WTC11 (cell line): ENCODE data around the gene SON. TPM values are rescaled to one million over a fixed set of nuclear protein-coding genes. Genes with fewer than 3 reads are reported as not detected.

Experiments
- ATAC-seq: fragments of 200-7000 bp; cut with Tn5 transposase; 2 replicates; pipeline ENCODE4 v1.10.0; 2021; ENCODE audit warnings: mild to moderate bottlenecking, moderate library complexity
- CTCF ChIA-PET: fragments of 300-600 bp; sonication (Branson Sonifier 250); formaldehyde crosslinking; loops from one replicate; lab custom pipeline; 2021; ENCODE audit warnings: antibody characterized with exemption; lab: Charles Lee
- POLR2A ChIA-PET: fragments of 350-600 bp; sonication (Branson Sonifier 250); formaldehyde crosslinking; loops from one replicate; lab custom pipeline; 2021; ENCODE audit warnings: antibody characterized with exemption; lab: Charles Lee
- DNase-seq: peaks from one replicate; pipeline ENCODE4 v3.0.0; 2021; ENCODE audit warnings: low spot score
- H3K27ac Mint-ChIP-seq: 2 replicates; pipeline ENCODE4 v1.8.0; 2021; ENCODE audit warnings: mixed read lengths
- H3K27me3 Mint-ChIP-seq: 2 replicates; pipeline ENCODE4 v1.8.0; 2021; ENCODE audit warnings: low read depth, mild to moderate bottlenecking, moderate library complexity, mixed read lengths
- H3K36me3 Mint-ChIP-seq: 2 replicates; pipeline ENCODE4 v1.8.0; 2021; ENCODE audit warnings: mixed read lengths
- H3K4me1 Mint-ChIP-seq: 2 replicates; pipeline ENCODE4 v1.8.0; 2022; ENCODE audit warnings: mixed read lengths
- H3K4me3 Mint-ChIP-seq: 2 replicates; pipeline ENCODE4 v1.8.0; 2021; ENCODE audit warnings: mild to moderate bottlenecking, moderate library complexity, mixed read lengths
- H3K9me3 Mint-ChIP-seq: 2 replicates; pipeline ENCODE4 v1.8.0; 2021; ENCODE audit warnings: mixed read lengths
- AFF4 ChIP-seq: sonication (generic); formaldehyde crosslinking; IDR thresholded peaks from 2 replicates; pipeline ENCODE4 v1.8.1; 2023; ENCODE audit warnings: mild to moderate bottlenecking, missing genetic modification reagents, borderline replicate concordance
- ELF4 ChIP-seq: sonication (generic); formaldehyde crosslinking; IDR thresholded peaks from 2 replicates; pipeline ENCODE4 v1.8.1; 2022; ENCODE audit warnings: low read depth, mild to moderate bottlenecking, moderate library complexity, missing genetic modification reagents
- ERG ChIP-seq: fragments of 250-450 bp; sonication (Bioruptor Pico); IDR thresholded peaks from 2 replicates; pipeline ENCODE4 v1.8.0; 2021; ENCODE audit warnings: mild to moderate bottlenecking
- ETV6 ChIP-seq: sonication (generic); formaldehyde crosslinking; IDR thresholded peaks from 2 replicates; pipeline ENCODE4 v1.8.1; 2022; ENCODE audit warnings: mild to moderate bottlenecking, missing genetic modification reagents
- FOXP1 ChIP-seq: sonication (generic); formaldehyde crosslinking; IDR thresholded peaks from 2 replicates; pipeline ENCODE4 v1.8.0; 2022; ENCODE audit warnings: missing genetic modification reagents, mild to moderate bottlenecking, moderate library complexity, borderline replicate concordance
- IRF1 ChIP-seq: sonication (generic); formaldehyde crosslinking; IDR thresholded peaks from 2 replicates; pipeline ENCODE4 v1.8.0; 2023; ENCODE audit warnings: missing genetic modification reagents
- IRF2 ChIP-seq: sonication (generic); formaldehyde crosslinking; IDR thresholded peaks from 2 replicates; pipeline ENCODE4 v1.8.0; 2022; ENCODE audit warnings: low read depth, missing genetic modification reagents, borderline replicate concordance
- MLX ChIP-seq: sonication (generic); formaldehyde crosslinking; IDR thresholded peaks from 2 replicates; pipeline ENCODE4 v1.8.1; 2023; ENCODE audit warnings: mild to moderate bottlenecking, missing genetic modification reagents, moderate library complexity
- NR1H2 ChIP-seq: sonication (generic); formaldehyde crosslinking; IDR thresholded peaks from 2 replicates; pipeline ENCODE4 v1.9.0; 2021; ENCODE audit warnings: mild to moderate bottlenecking, moderate library complexity, missing genetic modification reagents
- SP1 ChIP-seq: sonication (generic); formaldehyde crosslinking; conservative IDR thresholded peaks from 2 replicates; pipeline ENCODE4 v1.8.1; 2022; ENCODE audit warnings: missing genetic modification reagents
- TCF7 ChIP-seq: sonication (generic); formaldehyde crosslinking; IDR thresholded peaks from 2 replicates; pipeline ENCODE4 v1.8.0; 2022; ENCODE audit warnings: mild to moderate bottlenecking, low read depth, missing genetic modification reagents, moderate library complexity
- ZNF396 ChIP-seq: fragments of 250-450 bp; sonication (Bioruptor Pico); IDR thresholded peaks from 2 replicates; pipeline ENCODE4 v1.8.0; 2021; ENCODE audit warnings: mild to moderate bottlenecking, moderate library complexity, borderline replicate concordance
- ZNF416 ChIP-seq: fragments of 250-450 bp; sonication (Bioruptor Pico); IDR thresholded peaks from 2 replicates; pipeline ENCODE4 v1.9.0; 2021; ENCODE audit warnings: mild to moderate bottlenecking, inconsistent platforms
- ZNF423 ChIP-seq: fragments of 250-450 bp; sonication (Bioruptor Pico); IDR thresholded peaks from 2 replicates; pipeline ENCODE4 v2.1.2; 2022; ENCODE audit warnings: mild to moderate bottlenecking, moderate library complexity
- ZNF425 ChIP-seq: fragments of 250-450 bp; sonication (Bioruptor Pico); conservative IDR thresholded peaks from 2 replicates; pipeline ENCODE4 v1.9.0; 2021; ENCODE audit warnings: mild to moderate bottlenecking
- ZNF671 ChIP-seq: fragments of 250-450 bp; sonication (Bioruptor Pico); IDR thresholded peaks from 2 replicates; pipeline ENCODE4 v1.8.0; 2021; ENCODE audit warnings: mild to moderate bottlenecking
- total RNA-seq: library from RNA; stranded (reverse); gene quantifications from 3 replicates; pipeline ENCODE4 v1.2.3, GENCODE V29; 2021

The SON gene
- total RNA-seq, 1 experiment from 2014 or later: 309 TPM

GRCh38 chr21:33542640-33543504 lies at the start of gene SON (continued):
- TF ChIP-seq ERG (no peak), SP1 (CRISPR knock-in tag) (peak; percentile 60; the same call in 1 of the 2 replicates), MLX (no peak)
- TF ChIP-seq, all 79 proteins: peak for 11

GRCh38 chr21:33493756-33494155 lies 49.1 kb upstream of the SON start:
- no peak for TF ChIP-seq ZNF416 (CRISPR knock-in tag)
- TF ChIP-seq IRF1 (CRISPR knock-in tag): no peak
- no peak for TF ChIP-seq ETV6
- TF ChIP-seq ELF4: no peak
- no peak for TF ChIP-seq ZNF396 (CRISPR knock-in tag)
- no peak for DNase-seq
- H3K9me3 Mint-ChIP-seq: no peaks in the 10 kb centered on the region
- peaks cover 24% of the 10 kb centered on the region for H3K4me1 Mint-ChIP-seq
- peaks cover 3% of the 10 kb centered on the region; the same call in 1 of the 2 replicates for H3K27me3 Mint-ChIP-seq
- ChIA-PET POLR2A (no interaction called here), CTCF (no interaction called here)
- H3K27ac Mint-ChIP-seq: no peak overlapping the region
- H3K4me3 Mint-ChIP-seq: no peak overlapping the region; the same call in 1 of the 2 replicates
- no peak for ATAC-seq
- H3K36me3 Mint-ChIP-seq: peaks cover 6% of the 10 kb centered on the region

GRCh38 chr21:33495743-33496142 lies 47.1 kb upstream of the SON start:
- ChIA-PET CTCF (interaction anchor here (0.9 to 1.1 kb wide), 2 partner anchors 15 to 110 kb away, joined by 3 read pairs; no protein-coding TSS in a partner anchor), POLR2A (interaction anchor here (1.0 kb wide), 1 partner anchor 16 kb away, joined by 3 read pairs; the partner anchor contains the start of gene TMEM50B)
- Mint-ChIP-seq H3K9me3 (no peaks in the 10 kb centered on the region), H3K36me3 (no peaks in the 10 kb centered on the region), H3K27me3 (peaks cover 3% of the 10 kb centered on the region; the same call in 1 of the 2 replicates), H3K27ac (no peak overlapping the region), H3K4me3 (no peak overlapping the region), H3K4me1 (peaks cover 23% of the 10 kb centered on the region)
- no peak for DNase-seq
- no peak for ATAC-seq
- no peak for TF ChIP-seq ZNF423
- TF ChIP-seq FOXP1 (CRISPR knock-in tag): no peak
- TF ChIP-seq ZNF416 (CRISPR knock-in tag): no peak
- TF ChIP-seq ZNF425: no peak
- TF ChIP-seq ETV6: no peak
- no peak for TF ChIP-seq IRF2

GRCh38 chr21:33496345-33496744 lies 46.5 kb upstream of the SON start:
- Mint-ChIP-seq H3K4me1 (peaks cover 20% of the 10 kb centered on the region), H3K4me3 (no peak overlapping the region), H3K27ac (peak overlapping the region; percentile 12; the same call in 1 of the 2 replicates), H3K27me3 (peaks cover 3% of the 10 kb centered on the region; the same call in 1 of the 2 replicates), H3K9me3 (no peaks in the 10 kb centered on the region), H3K36me3 (no peaks in the 10 kb centered on the region)
- ATAC-seq (peak; percentile 48), DNase-seq (no peak)
- POLR2A ChIA-PET: interaction anchor here (1.0 kb wide), 1 partner anchor 17 kb away, joined by 3 read pairs; the partner anchor contains the start of gene TMEM50B
- CTCF ChIA-PET: interaction anchor here (0.9 to 1.1 kb wide), 2 partner anchors 16 to 110 kb away, joined by 3 read pairs; no protein-coding TSS in a partner anchor
- TF ChIP-seq NR1H2 (CRISPR knock-in tag) (no peak), AFF4 (CRISPR knock-in tag) (no peak), TCF7 (CRISPR knock-in tag) (no peak), ZNF671 (CRISPR knock-in tag) (no peak), ZNF425 (no peak)
